Stomach smooth muscle (tissue), 2 donors: ENCODE results near the gene SYNE4.

Experiments
- H3K27ac ChIP-seq: one replicate; pipeline ENCODE4 v1.7.0; 2013; ENCODE audit warnings: mild to moderate bottlenecking, low read length, inconsistent platforms
- H3K27me3 ChIP-seq, 2 donors: one replicate each; pipeline ENCODE4 v1.7.0; 2013; ENCODE audit warnings: low read length in 2 of 2; ENCODE audit not compliant: insufficient read depth in 2 of 2, control insufficient read depth in 1 of 2
- H3K36me3 ChIP-seq, 2 donors: one replicate each; pipeline ENCODE4 v1.7.0; 2013; ENCODE audit warnings: low read length in 2 of 2; ENCODE audit not compliant: control insufficient read depth in 2 of 2, insufficient read depth in 2 of 2
- H3K4me1 ChIP-seq: one replicate; pipeline ENCODE4 v1.7.0; 2013; ENCODE audit warnings: low read length; ENCODE audit not compliant: control insufficient read depth, insufficient read depth
- H3K4me3 ChIP-seq, 2 donors: one replicate each; pipeline ENCODE4 v1.7.0; 2013; ENCODE audit warnings: low read length in 2 of 2
- H3K9ac ChIP-seq, 2 donors: one replicate each; pipeline ENCODE4 v1.7.0; 2013; ENCODE audit warnings: low read length in 2 of 2, mild to moderate bottlenecking in 1 of 2
- H3K9me3 ChIP-seq, 2 donors: one replicate each; pipeline ENCODE4 v1.7.0; 2013; ENCODE audit warnings: low read length in 2 of 2; ENCODE audit not compliant: control insufficient read depth in 2 of 2
- donor health status: healthy.
- donor health status: Pancreatic carcinoma.

Gene SYNE4

DNA sequence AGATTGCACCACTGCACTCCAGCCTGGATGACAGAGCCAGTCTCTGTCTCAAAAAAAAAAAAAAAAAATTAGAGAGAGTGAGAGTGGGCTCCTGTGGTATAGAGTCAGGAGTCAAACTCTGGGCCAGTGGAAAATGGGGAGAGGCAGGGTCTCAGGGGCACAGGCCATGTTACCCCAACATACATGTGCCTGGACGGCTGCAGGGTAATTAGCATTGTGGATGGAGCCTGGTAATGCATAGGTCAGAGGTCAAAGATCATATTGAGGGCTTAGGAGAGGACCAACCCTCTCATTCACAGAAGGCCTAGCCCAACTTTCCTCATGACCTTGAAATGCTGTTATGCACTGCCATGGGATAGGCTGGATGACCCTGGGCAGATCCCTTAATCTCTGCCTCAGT is 16.9 kb upstream of the SYNE4 start:
- Histone ChIP-seq H3K9me3 (no peaks in the 10 kb centered on the region), H3K36me3 (peaks cover 30 to 33% of the 10 kb centered on the region in 2 donors), H3K27me3 (no peaks in the 10 kb centered on the region), H3K9ac (no peak overlapping the region), H3K27ac (no peak overlapping the region), H3K4me3 (no peak overlapping the region), H3K4me1 (peaks cover 2% of the 10 kb centered on the region)

DNA sequence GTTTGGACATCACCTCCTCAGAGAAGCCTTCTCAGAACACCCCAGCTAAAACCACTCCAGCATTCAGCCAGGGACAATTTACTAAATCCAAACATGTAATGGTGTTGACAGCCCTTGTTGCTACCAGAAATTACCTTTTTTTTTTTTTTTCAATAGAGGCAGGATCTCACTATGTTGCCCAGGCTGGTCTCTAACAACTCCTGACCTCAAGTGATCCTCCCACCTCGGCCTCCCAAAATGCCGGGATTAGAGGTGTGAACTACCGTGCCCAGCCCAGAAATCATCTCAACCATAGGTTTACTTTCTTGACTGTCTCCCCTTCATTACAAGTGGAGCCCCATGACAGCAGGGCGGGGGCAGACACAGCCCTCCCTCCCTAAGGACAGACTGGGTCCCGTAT is 14.8 kb upstream of the SYNE4 start:
- no peaks in the 10 kb centered on the region for H3K4me1 ChIP-seq
- H3K36me3 ChIP-seq, result peaks cover 30 to 41% of the 10 kb centered on the region in 2 donors
- H3K9ac ChIP-seq, result no peak overlapping the region
- H3K4me3 ChIP-seq, result no peak overlapping the region
- H3K27ac ChIP-seq, result no peak overlapping the region
- H3K9me3 ChIP-seq, result no peaks in the 10 kb centered on the region
- no peaks in the 10 kb centered on the region for H3K27me3 ChIP-seq

DNA sequence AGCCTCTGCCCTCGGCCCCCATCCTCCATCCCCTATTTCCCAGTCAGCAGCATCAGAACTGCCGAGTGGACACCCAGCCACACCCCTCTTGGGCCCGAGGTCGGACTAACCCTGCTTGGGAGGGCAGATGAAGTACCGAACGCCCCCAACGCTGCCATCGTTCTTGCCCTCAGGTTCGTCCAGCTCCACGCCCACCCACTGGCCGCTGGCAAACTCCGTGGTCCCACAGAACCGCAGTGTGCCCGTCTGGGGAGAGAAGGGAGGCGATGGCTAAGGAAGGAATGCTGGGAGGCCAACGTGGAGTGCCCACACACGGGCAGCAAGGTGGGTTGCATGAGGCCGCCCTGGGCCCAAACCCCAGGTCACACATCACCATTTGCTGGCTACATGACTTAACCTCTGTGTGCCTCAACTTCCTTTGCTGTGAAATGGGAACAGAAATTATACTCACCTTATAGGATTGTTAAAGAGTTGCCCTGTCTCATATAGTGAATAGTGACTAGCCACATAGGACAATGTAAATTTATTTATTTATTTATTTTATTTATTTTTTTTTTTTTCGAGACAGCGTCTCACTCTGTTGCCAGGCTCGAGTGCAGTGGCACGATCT is 10.6 kb upstream of the SYNE4 start:
- H3K27ac ChIP-seq, result no peak overlapping the region
- H3K27me3 ChIP-seq, result no peaks in the 10 kb centered on the region
- no peak overlapping the region for H3K4me3 ChIP-seq
- peaks cover 34 to 40% of the 10 kb centered on the region in 2 donors for H3K36me3 ChIP-seq
- H3K9me3 ChIP-seq, result no peaks in the 10 kb centered on the region
- no peak overlapping the region for H3K9ac ChIP-seq
- peaks cover 4% of the 10 kb centered on the region for H3K4me1 ChIP-seq

DNA sequence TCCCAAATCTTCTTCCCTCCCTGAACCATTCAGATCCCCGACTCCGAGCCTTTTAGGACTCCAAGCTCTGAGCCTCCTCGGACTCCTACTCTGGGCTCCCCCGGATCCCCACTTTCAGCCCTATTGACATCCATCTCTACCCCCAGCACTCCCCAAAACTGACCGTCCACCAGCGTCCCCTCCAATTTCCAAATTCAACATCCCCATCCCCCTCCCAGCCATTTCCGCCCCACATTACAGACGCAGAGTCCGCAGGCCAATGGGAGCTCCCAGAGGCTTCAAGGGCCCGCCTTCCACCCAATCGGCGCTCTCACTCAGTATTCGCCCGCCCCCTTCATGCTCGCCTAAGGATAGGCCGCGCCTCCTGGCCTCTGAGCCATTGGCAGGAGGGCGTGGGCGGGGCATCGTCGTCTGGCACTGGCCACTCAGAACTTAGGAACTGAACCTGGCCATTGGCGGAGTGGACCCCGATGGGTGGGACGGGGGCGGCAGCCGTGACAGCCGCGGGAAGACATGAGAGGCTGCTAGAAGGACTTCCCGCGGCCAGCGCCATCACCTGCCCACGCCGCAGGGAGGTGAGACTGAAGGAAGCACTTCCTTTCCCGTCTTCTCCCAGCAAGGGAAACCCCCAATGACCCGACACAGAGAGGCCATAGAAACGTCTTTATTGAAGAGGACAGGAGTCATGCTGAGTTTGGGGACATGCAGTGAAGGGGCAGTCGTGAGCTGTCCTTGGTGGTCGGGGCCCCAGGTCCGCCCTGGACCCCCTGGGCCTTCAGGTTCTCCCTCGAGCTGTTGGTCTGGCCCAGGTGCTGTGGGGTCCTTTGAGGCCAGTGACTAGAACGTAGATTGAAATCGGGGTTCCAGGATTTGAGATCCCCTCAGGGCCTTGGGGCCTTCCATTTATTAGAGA is 5.7 kb upstream of the SYNE4 start, which contains the start of gene ALKBH6:
Gene ALKBH6, minus strand, starts transcription at position 202 of the 913 bp plus-strand sequence. CDS start 816 bp downstream, outside the sequence.
- Histone ChIP-seq H3K36me3 (peaks cover 18 to 25% of the 10 kb centered on the region in 2 donors), H3K27me3 (no peaks in the 10 kb centered on the region), H3K9me3 (no peaks in the 10 kb centered on the region), H3K4me3 (peak within 1 kb of the TSS; percentile 85 to 88), H3K9ac (peak within 1 kb of the TSS; percentile 80 to 95), H3K27ac (peak within 1 kb of the TSS; percentile 83), H3K4me1 (peaks cover 19% of the 10 kb centered on the region)

DNA sequence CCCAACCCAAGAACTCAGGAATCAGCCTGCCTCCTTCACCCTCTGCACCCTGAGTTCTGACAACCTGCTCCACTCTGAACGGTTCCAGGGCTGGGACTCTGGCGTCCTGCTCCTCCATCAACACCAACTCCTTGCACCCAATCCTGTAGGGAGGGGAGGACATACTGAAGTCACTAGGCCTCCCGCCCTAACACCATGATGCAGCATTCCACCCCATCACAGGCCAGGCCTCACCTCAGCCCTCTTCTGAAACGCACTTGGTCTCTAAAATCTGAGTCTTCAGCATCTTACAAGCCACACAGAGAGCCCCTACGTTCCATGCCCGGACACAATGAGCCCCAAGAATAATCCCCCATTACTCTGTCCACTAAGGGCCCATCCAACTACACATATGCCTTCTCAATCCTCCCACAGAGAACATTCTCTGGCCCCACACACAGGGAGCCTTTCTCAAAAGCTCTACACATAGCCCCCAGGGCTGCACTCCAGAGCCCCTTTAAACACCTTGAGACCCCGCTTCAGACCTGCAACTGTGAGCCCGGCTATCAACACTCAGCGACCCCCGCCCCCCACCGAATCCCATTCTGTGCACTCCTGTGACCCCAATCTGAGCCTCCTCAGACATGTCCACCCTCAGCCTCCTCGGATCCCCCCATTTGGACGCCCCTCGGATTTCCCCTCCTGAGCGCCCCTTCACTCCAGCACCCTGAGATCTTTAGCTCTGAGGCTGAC is 4.8 kb upstream of the SYNE4 start:
- Histone ChIP-seq H3K36me3 (peaks cover 17 to 18% of the 10 kb centered on the region in 2 donors), H3K9ac (peak overlapping the region; percentile 80 to 95), H3K4me1 (peaks cover 26% of the 10 kb centered on the region), H3K4me3 (peak overlapping the region; percentile 85 to 88), H3K9me3 (no peaks in the 10 kb centered on the region), H3K27ac (peak overlapping the region; percentile 83), H3K27me3 (no peaks in the 10 kb centered on the region)

DNA sequence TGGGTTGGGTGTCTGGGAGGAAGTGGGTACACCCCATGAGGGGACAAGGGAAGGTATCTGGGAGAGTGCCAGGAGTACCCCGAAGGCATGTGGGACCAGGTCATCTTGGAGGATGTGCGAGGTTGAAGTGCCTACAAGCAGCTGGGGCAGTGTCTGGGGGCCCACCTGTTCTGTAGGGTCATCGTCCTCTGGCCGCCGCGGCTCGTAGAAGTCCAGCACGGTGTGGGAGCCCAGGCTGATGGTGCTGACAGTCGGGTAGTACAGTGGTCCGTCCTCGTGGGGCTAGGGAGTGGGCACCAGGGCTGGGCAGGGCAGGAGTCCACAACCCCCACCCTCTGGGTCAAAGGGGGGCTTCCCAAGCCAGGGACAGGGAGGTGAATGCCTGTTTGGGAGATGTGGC is 1.8 kb upstream of the SYNE4 start:
- no peaks in the 10 kb centered on the region for H3K27me3 ChIP-seq
- peaks cover 0 to 1% of the 10 kb centered on the region in 2 donors for H3K36me3 ChIP-seq
- H3K4me3 ChIP-seq, result no peak overlapping the region
- no peaks in the 10 kb centered on the region for H3K9me3 ChIP-seq
- H3K4me1 ChIP-seq, result peaks cover 31% of the 10 kb centered on the region
- peak overlapping the region; percentile 49 for H3K27ac ChIP-seq
- no peak overlapping the region for H3K9ac ChIP-seq

DNA sequence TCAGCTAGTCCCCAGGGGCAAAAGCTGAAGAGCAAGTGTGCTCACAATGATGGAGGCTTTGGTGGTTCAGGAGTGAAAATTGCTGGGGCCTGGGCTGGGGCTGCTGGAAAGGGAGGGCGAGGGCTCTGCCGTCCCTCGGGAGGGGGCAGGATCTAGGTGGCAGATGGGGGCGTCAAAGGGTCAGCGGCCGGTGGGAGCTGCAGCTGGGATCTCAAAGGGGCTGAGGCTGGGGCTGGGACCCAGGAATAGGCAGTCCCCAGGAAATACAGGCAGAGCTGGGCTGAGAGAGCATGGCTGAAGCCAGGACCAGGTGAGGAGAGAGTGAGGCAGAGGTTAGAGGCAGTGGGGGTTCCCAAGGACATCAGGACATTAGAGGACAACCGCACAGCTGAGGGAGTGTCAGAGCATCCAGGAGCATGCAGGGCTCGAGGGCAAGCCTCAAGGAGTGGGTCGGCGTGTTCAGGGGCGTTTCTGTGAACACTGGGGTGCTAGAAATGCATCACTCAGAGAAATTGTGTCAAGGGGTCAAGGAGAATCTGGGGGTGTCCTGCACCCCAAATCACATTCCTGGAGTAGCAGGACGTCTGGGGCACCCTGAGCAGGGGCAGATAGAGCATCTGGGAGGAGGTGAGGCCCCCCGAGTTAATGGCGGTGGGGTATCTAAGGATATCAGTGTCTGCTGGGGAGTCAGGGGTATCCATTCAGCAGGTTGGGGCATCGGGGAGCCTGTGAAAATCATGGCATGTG is 1.2 kb upstream of the SYNE4 start:
- peak overlapping the region; percentile 62 to 66 for H3K9ac ChIP-seq
- peak overlapping the region; percentile 49 for H3K27ac ChIP-seq
- H3K4me1 ChIP-seq, result peaks cover 31% of the 10 kb centered on the region
- no peaks in the 10 kb centered on the region for H3K27me3 ChIP-seq
- H3K9me3 ChIP-seq, result no peaks in the 10 kb centered on the region
- H3K36me3 ChIP-seq, result no peaks in the 10 kb centered on the region
- peak overlapping the region; percentile 49 to 66 for H3K4me3 ChIP-seq

DNA sequence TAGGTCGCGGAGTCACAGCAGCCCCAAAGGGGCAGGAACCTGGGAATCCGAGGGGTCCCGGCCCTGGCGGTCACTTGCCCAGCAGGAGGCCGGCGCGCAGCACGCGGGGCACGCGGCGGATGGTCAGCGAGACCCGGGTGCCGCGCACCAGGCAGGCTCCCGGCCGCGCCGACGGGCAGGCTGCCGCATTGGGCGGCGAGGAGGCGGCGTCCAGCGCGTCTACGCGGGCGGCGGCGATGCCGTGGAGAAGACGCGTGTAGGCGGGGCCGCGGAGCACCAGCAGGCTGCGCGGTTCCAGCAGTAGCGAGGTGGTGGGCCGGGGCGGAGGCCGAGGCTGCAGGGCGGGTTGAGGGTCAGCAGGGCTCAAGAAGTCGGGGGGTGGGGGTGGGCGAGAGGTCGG is 607 bp upstream of the SYNE4 start:
- Histone ChIP-seq H3K4me1 (peaks cover 26% of the 10 kb centered on the region), H3K27ac (peak overlapping the region; percentile 49), H3K4me3 (peak overlapping the region; percentile 49 to 66), H3K36me3 (no peaks in the 10 kb centered on the region), H3K27me3 (no peaks in the 10 kb centered on the region), H3K9ac (peak overlapping the region; percentile 62 to 70), H3K9me3 (no peaks in the 10 kb centered on the region)

DNA sequence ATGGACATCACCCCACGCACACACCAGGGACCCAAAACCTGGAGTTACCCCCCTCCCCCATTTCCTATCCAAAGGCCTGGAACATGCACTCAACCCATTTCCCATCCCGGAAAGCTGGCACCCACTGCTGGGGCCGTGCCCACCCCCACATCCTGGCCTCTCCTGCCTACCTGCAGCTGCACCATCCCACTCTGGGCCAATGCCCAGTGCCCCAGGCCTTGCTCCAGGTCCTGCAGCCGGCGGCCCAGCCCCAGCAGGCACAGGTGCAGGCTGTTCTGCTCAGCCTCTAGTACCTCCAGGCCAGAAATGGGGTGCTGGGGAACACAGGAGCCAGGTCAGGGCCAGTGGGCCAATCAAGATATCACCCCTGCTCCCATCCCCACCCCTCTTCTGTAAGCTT is 1.7 kb downstream of the SYNE4 start:
- H3K9me3 ChIP-seq, result no peaks in the 10 kb centered on the region

DNA sequence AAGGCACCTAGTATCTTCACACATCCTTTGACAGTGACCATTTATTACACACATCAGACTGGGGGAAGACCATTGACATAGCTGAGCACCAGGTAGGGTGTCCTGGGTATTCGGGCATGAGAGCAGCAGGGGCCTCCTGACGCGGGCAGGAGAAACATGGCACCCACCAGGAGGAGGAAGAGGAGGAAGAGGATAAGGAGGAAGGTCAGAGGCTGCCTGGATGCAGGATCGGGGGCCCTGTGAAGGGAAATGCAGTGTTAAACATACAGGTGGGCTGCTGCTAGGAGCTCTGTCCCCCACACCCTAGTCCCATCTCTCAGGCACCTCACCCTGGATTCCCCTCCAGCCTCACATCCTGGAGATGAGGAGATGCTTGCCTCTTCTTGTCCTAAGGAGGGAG is 5.3 kb downstream of the SYNE4 start:
- Histone ChIP-seq H3K4me3 (no peak overlapping the region), H3K9ac (no peak overlapping the region), H3K27me3 (no peaks in the 10 kb centered on the region), H3K36me3 (peaks cover 6 to 9% of the 10 kb centered on the region in 2 donors), H3K27ac (no peak overlapping the region), H3K9me3 (no peaks in the 10 kb centered on the region), H3K4me1 (peaks cover 15% of the 10 kb centered on the region)

More for the DNA sequence above, 1.7 kb downstream of the SYNE4 start:
- H3K36me3 ChIP-seq, result peaks cover 2 to 4% of the 10 kb centered on the region in 2 donors
- H3K27ac ChIP-seq, result no peak overlapping the region
- no peak overlapping the region for H3K4me3 ChIP-seq
- peaks cover 19% of the 10 kb centered on the region for H3K4me1 ChIP-seq
- H3K9ac ChIP-seq, result no peak overlapping the region
- no peaks in the 10 kb centered on the region for H3K27me3 ChIP-seq
